Dermis microvascular lymphatic vessel endothelial cell (primary cell): ENCODE results near the gene POLDIP3. TPM values are rescaled to one million over a fixed set of nuclear protein-coding genes. Genes with fewer than 3 reads are reported as not detected.
A peak's percentile ranks its signal among the peaks of the same experiment; 100 is the strongest.
"Not testable (repeated sequence)": the region's sequence is repeated elsewhere in the genome, so short reads cannot be mapped to it uniquely, and the experiment has no call there.

ENCODE experiments used
- DNase-seq, 2 donors: peaks; one replicate each; pipeline versions ENCODE4 v3.0.0 to v3.0.0-alpha.2; 2010; ENCODE audit warnings: low read depth in 2 of 2
- total RNA-seq: library from RNA; depleted of rRNA; stranded (reverse); fragments of >200 nt; gene quantifications from 2 replicates; pipeline ENCODE4 v1.2.1, GENCODE V29; 2014

Gene POLDIP3
- total RNA-seq, 1 donor from 2014 or later = 23.0 TPM

DNA sequence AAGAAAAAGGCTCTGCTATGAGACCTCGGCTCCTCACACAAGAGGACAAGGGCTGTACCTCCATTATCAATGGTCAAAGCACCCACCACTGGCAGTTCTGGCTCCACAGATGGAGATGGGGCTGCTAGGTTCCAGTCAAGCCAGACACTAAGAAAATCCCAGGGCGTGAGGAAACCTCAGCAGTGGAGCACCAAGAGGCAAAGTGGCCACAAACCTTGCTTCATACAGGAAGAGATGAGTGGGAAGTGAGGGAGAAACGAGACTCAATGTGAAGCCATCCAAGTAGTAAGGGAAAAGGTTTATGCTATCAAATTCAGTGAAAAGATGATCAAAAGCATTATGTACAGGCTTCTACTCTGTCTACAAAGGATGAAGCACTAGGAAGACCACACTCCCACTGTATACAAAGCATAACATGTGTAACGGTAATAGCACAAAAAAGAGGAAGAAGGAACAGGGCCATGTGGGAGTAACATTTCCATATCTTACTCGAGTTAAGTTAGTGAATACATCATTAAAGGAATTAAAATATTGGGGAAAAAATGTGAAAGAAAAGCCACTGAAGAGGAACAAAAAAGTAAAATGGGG, 27.0 kb downstream of the POLDIP3 start:
- no peak for DNase-seq

DNA sequence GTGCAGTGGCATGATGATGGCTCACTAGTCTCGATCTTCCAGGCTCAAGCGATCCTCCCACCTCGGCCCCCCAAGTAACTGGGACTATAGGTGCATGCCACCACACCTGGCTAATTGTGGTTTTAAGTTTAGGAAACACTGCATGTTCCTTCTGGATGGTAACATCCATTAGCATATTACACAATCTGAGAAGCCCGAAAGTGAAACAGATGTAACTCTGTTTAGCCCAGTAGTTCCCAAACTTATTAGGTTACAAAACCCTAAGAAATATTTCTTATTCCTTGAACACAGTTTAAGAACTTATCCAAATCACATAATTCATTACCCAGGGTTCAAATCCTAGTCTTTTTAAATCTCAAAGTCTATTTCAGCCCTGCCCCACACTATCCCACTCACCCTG, 28.3 kb downstream of the POLDIP3 start:
- no peak for DNase-seq

DNA sequence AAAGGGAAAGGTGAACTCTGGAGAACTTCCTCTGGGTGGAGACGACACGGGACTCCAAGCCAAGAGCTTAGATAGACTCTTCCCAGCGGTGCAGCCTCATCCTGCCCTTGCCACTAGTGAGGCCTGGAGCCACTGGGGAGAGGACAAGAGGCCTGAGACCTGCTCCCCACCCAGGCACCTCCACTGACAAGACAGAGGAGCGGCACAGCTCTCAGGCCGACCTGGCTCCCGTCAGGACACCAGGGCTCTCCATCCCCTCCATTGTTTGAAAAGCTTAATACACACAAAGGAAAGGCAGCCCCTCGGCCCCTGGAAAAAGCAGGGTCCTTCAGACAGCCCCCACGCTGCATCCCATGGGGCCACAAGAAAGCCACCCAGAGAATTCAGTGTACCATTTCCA, 29.6 kb downstream of the POLDIP3 start:
- no peak for DNase-seq

DNA sequence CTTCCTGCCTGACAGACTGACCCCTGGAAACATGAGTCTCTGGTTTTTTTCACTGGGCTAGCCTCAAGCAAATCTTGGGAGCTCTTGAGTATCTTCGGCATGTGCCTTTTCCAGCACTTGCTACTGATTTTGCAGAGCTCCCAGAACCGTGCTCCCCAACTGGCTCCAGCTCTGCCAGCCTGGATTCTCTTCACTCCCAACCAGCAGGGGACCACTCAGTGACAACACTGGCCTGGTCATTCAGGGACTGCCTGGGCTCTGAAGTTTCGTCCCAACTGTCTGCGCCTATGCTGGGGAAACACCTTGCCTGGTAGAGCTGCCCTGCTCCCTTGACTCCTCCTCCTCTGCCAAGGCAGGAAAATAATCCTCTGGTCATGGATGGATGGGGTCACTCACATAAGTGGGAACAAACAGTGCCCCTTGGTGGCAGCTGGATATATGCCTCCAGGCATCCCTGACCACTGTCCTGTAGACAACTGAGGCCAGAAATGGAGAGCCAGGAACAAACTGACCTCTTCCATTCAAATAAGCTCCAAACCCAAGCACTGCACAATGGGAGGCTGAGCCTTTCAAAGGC, 30.2 kb downstream of the POLDIP3 start:
- no peak for DNase-seq

DNA sequence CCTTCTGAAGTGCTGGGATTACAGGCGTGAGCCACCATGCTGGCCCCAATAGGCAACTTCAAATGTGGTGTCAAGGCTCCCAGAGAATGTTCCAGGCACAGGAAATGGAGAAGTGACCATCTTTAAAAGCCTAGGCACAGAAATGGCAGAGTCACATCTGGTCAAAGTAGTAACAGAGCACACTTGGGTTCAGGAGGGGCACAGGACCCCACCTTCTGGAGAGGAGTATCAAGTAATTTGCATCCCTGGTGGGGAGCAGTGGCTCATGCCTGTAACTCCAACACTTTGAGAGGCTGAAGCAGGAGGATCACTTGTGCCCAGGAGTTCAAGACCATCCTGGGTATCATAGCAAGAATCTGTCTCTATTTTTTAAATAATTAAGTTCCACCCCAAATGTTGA, 31.7 kb downstream of the POLDIP3 start:
- no peak for DNase-seq

DNA sequence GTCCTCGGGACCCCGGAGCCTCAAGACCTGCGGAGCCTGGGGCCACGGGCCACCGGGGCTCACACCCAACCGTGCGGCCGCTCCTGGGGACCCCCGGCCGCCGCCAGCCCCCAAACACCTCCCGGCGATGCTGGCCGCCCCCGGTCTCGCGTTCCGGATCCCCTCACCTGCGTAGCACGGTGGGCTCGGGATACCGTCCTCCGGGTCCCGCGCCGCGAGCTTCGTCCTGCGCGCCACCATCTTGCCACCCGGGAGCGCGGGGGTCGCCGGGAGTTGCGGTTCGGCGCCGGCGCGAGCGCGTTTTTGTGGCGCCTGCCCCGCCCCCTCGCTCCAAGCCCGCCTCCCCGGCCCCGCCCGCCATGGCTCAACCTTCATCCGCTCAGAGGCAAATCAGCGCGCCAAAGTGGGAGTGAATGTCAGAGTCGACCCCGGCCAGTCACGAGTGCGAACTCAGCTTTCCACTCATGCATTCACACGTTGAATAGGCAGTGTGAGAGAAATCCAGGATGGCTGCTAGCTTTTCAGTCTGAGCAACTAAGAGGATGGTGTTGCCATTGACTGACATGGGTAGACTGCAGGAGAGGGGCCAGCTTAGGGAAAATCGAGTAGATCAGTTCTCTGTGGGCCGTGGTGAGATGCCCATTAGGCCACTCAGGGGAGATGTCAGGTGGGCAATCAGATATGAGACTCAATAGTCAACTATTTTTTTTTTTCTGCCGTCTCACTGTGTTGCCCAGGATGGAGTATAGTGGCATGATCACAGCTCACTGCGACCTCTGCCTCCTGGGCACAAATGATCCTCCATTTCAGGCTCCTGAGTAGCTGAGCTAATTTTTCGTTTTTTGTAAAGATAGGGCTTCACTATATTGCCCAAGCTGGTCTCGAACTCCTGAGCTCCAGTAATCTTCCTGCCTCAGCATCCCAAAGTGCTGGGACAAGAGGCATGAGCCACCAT, 32.6 kb downstream of the POLDIP3 start:
- DNase-seq = peak; percentile 54 to 80

DNA sequence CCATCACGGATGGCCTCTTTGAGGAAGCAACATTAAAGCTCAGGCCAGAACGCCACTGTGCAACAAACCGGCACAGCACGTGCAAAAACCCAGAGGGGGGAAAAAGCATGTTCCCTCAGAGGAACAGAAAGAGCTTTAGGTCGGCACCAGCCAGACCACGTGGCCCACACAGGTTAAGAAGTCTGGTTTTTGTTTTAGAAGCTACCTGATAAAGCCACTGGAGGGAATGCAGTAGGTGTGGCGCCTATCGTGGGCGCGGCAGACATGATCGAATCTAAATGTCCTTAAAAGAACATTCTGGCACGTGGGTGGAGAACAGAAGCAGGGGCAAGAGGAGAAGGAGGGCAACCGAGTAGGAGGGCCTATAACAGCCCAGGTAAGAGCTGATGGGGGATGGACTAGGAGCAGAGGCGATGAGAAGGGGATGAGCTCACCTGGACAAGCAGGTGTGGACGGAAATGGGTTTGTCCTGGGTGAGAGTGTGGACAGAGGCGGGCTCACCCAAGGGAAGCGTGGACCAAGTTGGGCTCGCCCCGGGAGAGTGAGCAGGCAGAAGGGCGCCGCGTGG, 33.4 kb downstream of the POLDIP3 start:
- DNase-seq = not testable (repeated sequence)

DNA sequence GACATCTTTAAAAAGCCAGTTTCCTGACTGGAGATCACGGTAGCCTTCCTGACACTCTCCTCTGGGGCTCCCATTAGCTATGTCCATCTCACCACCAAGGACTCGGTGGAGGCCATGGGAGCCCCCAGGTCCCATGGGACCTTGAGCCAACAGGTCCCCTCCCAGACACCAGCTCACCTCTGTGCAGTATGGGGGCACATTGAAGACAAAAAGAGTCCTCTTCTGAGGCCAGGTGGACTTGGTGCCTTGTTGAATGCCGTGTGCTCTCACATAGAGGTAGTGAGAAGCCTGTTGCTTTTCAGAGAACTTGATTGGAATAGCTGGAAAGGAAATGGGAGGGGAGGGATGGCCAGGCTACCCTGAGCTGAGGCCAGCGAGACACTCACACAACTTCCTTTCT, 34.6 kb downstream of the POLDIP3 start:
- DNase-seq = not testable (repeated sequence)

DNA sequence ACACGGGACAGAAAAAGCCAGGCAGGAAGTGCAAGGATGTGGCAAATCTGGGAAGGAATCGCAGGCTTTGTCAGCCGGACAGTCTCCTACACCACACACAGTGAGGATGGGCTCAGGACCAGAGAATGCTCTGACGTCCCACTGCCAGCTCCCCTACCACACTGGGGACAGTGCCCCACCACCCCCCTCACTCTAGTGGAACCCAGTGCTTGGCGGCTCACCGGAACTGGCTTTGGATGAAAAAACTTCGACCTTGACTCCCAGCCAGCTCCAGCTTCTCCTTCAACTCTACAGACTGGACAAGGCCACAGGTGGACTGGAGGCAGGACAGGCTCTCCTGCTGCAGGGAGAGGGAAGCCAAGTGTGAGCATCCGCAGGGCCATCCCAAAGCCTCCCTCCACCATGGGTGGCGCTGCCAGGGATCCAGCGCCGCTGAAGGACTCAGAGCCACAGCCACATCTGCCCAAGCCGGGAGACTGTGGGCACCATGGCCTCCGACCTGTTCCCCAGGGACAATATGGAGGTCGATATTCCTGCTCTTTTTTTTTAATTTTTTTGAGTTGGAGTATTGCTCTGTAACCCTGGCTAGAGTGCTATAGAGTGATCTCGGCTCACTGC, 37.0 kb downstream of the POLDIP3 start:
- DNase-seq = no peak

DNA sequence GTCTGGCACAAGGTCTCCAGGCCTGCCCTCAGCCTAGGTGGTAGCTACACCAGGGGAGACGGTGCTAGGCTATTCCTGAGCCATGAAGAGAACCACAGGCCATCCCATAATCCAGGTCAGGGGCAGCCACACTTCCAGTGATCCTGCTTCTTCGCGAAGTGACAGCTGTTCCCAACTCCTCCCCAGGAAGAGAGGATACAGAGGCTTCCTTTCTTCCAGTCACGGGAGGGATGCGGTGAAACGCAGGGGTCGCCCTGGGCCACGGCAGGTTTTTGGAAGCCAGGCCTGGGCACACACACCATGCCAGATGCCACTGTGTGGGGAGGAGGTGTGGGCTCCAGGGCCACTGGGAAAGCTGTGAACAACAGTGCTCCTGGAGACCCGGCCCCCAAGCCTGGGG, 37.5 kb downstream of the POLDIP3 start:
- not testable (repeated sequence) for DNase-seq

DNA sequence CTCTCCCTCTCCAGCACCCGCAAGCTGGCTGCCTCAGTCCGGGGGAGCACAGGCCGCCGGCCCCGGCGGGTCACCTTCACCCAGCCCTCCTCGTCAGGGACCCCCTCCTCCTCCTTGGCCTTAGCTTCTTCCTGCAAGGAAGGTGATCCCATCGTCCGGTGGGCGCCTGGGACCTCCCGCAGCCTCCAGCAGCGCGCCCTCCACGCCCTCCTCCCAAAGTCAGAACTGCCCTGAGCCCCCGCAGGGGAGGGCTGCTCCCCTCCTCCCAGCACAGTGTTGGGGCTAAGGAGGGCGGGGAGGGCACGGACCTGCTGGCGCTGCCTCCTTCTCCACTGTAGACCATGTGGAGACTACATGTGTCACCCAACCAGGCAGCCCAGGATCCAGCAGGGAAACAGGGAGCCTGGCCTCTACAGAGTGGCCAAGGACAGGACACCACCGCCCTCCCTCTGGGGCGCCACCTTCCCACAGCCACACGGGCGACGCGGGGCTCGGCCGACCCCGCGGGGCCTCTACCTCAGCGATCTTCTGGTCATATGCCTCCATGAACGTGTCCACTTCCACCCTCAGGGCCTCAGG, 38.6 kb downstream of the POLDIP3 start:
- DNase-seq = not testable (repeated sequence)

DNA sequence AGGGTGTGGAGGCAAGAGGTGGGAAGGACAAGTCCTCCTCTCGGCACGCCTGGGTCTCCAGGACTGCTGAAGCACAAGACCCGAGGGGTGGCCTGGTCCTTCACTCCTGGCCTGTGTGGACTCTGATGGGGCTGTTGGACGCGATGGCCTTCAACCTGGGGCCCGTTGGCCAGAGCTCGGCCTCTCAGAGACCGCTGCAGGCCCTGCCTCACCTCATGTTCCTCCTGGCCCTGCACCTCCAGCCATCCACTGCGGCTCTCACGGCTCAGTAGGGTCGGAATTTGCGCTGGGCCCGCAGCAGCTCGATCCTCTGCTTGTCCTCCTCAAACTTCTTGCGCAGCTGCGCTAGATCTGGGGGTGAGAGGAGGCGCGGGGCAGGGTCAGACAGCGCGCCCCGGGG, 40.2 kb downstream of the POLDIP3 start:
- not testable (repeated sequence) for DNase-seq

DNA sequence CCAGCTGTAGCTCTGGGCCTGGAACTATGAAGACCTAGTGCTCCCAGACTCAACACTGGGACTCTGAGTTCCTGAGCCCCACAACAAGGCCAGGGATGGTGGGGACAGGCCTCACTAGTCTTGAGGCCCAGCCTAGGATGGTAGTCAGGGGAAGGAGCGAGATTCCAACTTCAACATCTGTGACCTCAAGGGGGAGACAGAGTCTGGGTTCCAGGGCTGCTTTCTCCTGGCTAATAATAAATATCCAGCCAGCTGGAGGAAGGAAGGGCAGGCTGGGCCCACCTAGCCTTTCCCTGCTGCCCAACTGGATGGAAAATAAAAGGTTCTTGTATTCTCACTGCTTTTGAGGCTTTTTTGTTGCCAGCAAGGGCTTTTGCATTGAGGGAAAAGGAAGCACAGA, 40.6 kb downstream of the POLDIP3 start:
- DNase-seq = peak in 1 of 2 donors; percentile 37

DNA sequence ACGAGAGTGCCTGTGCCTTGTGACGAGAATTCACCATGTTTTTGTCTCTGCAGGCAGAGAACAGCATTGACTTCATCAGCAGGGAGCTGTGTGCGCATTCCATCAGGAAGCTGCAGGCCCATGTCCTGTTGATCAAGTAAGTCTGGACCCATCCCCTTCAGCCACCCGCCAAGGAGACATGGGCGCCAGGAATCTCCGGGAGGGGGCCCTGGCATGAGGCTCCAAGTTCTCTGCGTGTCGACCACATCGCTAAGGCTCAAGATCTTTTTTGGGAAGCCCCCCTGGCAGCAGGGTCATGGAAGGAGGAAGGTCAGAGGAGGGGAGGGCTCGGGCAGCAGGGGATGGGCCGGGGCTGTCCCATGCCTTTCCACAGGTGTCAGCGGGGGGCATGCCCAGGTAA, 43.6 kb downstream of the POLDIP3 start:
- not testable (repeated sequence) for DNase-seq

DNA sequence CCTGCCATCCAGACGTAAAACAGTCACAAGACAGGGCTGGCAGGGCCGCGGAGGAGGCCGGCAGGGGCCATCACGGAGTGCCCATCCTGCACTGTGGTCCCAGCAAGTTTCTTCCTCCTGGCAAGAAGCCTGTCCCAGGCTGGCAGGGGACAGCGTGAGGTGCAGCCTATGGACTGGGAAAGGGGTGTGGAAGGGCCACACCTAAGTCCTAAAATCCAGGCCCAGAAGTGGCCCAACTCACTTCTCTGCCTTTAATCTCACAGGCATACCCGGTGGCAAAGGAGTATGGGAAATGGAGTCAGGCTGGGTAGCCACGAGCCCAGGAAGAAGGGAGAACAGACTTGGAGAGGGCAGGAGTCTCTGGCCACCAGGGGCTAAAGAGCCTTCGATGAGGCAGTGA, 44.1 kb downstream of the POLDIP3 start:
- DNase-seq = not testable (repeated sequence)

DNA sequence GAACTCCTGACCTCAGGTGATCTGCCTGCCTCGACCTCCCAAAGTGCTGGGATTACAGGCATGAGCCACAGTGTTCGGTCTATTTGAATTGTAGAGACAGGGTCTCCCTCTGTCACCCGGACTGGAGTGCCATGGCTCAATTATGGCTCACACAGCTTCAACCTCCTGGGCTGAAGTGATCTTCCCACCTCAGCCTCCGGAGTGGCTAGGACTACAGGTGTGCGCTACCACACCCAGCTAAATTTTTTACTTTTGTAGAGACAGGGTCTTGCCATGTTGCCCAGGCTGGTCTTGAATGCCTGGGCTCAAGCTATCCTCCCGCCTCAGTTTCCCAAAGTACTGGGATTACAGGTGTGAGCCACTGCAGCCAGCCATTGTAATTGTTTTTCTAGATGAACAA, 46.7 kb downstream of the POLDIP3 start:
- not testable (repeated sequence) for DNase-seq

DNA sequence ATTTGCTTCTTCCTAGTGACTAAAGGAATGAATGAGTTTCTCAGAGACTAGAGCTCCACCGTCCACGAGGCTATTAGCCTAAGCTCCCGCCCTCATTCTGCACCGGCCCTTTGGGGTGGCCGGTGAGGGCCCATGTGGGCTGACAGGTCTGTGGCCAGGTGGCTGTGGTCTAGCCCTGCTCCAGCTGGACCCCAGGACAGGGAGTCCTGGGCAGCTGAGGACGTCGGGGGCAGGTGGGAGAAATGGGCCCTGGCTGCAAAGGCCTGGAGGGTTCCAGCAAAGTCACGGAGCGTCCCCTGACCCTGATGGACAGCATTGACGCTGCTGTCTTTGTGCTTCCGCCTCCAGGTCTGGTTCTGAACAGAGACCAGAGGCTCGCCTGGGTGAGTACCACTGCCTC, 48.7 kb downstream of the POLDIP3 start:
- no peak for DNase-seq

DNA sequence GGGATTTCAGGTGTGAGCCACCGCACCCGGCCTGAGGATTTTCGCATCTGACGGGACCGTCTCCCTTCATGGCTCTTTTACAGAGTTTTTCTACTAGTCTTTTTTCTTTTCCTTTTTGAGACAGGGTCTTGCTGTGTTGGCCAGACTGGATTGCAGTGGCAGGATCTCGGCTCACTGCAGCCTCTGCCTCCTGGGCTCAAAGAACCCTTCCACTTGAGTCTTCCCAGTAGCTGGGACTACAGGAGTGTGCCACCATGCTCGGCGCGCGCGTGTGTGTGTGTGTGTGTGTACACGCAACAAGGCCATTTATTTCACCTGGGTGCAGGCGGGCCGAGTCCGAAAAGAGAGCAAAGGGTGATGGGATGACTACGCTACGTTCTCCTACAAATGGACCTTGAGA, 50.0 kb downstream of the POLDIP3 start:
- DNase-seq = no peak

DNA sequence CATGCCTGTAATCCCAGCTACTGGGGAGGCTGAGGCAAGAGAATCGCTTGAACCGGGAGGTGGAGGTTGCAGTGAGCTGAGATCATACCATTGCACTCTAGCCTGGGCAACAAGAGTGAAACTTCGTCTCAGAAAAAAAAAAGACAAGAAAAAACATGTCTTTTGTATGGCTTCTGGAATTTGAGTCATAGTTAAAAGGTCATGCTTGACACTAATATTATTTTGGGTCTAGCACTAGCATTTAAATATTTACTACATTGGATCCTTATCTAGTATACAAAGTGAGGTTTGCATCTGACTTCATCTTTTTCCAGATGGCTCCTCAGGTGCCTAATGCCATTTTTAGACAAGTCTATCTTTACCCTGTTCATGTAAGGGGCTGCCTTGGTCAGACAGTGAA, 50.7 kb downstream of the POLDIP3 start:
- not testable (repeated sequence) for DNase-seq

DNA sequence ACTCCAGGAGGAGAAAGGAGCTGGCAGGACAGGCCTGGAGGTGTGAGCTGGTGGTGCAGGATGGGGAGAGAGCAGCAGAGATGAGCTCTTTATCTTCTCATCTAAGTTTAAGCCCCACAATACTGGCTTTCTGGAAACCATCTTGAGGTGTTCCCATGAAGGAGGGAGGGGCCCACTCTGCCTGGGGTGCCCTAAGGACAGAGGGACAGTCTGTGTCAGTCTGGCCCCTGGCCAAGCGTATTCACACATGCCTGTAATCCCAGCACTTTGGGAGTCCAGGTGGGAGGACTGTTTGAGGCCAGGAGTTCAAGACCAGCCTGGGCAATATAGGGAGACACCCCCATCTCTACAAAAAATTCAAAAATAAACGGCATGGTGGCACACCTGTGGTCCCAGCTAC, 52.0 kb downstream of the POLDIP3 start:
- no peak for DNase-seq

DNA sequence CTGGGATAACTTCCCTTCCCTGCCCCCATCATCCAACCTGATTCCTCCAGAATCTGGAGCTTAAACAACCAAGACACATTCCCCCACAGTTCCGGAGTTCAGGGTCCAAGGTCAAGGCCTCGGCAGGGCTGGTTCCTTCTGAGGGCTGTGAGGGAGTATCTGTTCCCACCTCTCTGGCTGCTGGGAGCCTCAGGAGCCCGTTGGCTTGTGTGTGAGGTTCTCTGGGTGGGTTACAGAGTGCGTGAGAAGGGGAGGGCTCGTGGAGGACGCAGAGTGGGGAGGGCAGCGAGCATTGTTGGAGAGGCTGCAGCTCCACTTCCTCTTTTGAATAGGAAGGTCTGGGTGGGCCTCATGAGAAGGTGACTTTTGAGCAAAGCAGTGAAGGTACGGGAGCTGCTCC, 52.4 kb downstream of the POLDIP3 start:
- DNase-seq = no peak
